ENCODE results near the gene PLEKHM3.

GRCh38 chr2:207815254-207815653 is 210.1 kb downstream of the PLEKHM3 start:
- TF ChIP-seq CTCF (conservative IDR thresholded peaks at IDR 0.05) (no peak), EZH2 (IDR thresholded peaks at IDR 0.05; ENCODE audit: low read depth) (no peak)
